NCI-H524 treated with DMSO at 0.1 percent for 48 hours (cell line): Measurements from ENCODE around the gene VIPR1.

Experiments
- DNase-seq: peaks from one replicate; lab custom pipeline; 2025; lab: John Stamatoyannopoulos, UW

Gene VIPR1

DNA sequence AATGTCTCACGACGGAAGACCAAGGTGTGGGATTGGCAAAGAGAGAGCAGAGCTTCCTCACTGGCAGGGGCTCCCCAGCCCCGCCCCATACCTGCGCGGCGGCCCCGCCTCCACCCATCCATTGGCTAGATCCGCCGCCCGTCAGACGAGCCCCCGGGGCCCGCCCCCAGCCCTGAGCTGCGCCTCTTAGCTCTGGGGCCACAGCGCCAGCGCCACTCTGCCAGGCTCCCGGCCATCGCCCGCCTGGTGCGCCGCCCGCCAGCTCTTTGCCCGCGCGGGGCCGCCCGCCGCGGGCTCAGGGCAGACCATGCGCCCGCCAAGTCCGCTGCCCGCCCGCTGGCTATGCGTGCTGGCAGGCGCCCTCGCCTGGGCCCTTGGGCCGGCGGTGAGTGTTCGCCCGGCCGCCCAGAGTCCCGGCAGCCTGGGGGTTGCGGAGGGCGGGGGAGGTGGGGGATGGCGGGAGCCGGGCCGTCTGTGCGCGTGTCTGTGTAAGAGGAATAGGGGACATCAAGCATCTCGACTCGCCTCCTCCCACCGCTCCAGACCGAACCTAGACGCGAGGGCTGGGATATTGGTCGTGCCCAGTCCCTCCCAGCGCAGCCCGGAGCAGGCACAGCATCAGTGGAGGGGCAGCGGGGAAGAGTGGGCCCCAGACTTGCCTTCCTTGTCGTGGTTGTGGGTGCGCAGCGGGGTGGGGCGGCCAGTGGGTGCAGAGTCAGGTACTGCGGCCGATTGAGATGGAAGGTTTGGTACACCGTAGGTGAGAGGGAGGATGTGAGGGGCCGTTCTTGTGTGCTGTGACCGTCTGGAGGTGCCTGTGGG, at the start of gene VIPR1:
VIPR1 (plus strand) TSS at position 215 of the 822 bp plus-strand sequence; CDS start at position 308, 93 bp downstream.
- DNase-seq, result peak; percentile 26

DNA sequence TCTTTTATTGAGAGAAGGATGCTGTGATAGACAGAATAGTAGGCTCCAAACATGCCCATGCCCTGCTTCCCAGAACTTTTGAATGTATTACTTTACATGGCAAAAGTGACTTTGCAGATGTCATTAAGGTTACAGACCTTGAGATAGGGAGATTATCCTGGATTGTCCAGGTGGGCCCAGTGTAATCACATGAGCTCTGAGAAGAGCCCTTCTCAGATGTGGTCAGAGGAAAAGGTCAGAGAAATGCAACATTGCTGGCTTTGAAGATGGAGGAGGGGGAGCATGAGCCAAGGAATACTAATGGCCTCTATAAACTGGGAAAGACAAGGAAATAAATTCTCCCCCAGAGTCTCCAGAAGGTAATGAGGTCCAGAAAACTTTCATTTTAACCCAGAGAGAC, 46.2 kb upstream of the VIPR1 start:
- DNase-seq, result no peak

GRCh38 chr3:42459151-42459550, 43.3 kb upstream of the VIPR1 start:
- DNase-seq, result no peak

GRCh38 chr3:42461762-42462161, 40.7 kb upstream of the VIPR1 start:
- DNase-seq, result no peak

DNA sequence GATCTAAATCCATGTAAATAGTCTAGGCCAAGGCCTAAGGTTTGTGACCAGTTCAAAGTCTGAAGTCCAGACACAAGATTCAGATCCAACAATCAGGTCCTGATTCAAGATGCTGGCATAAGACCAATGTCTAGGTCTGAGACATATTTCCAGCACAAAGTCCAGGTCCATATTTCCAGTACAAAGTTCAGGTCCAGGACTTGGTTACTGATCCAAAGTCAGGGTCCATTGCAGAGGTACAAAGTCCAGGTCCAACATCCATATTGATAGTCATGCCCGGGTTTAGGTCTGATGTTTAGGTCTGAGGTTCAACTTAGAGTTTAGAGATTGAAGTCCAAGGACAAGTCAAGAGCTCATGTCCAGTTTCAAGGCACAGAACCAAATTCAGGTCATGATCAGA, 39.4 kb upstream of the VIPR1 start:
- no peak for DNase-seq

GRCh38 chr3:42468111-42468510, 34.3 kb upstream of the VIPR1 start:
- DNase-seq, result no peak

DNA sequence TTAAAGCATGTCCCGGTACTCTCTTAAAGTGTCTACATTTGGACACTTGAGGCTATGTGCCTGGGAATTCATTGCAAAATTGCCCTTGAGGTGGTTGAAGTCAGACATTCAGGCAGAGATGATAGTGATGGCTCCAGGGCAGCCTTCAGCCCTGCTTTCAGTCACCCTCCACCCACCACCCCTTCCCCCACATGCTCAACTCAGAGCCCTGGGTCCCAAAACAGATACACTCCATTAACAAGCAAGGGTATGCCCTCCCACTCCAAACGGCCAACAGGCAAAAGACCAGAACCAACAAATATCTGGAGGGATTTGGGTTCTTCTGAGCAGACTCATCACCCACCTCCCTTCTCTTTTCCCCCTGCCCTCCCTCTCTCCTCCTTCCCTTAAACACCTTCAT, 29.9 kb upstream of the VIPR1 start:
- no peak for DNase-seq

DNA sequence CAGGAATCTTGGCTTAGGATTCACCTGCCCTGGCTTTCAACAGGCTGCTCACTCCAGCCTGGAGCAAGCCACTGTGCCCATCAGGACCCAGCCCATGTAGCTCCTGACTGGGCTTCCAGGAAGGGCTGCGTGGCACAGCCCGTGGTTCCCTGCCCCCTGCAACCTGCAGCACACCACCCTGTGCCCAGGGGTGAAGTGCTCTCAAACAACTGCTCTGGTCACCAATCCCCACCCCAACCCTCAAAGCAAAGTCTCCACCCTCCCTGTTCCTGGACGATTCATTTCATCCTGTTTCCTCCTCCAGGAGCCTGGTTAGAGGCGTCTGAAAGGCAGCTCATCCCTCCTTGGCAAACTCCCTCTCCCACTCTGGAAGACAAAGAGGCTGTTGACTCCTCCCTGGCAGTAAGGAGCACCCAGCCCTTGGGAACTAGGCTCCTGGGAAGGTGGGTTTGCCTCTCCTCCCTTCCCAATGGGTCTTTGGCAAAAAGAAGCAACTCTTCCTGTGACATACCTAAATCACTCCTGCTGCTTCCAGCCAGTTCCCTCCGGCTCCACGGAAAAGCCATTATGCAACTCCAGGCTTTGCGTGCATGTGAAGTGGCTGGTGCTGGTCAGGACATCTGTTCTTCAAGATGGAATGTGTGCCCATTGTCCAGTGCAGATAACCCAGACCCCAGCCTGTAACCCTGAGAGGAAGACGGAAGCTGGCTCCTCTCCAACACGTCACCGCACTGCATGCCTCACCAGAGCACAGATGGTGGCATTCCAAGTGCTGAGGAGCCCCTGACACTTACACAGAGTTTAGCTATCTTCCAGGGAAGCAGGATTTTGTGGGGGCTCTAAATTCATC, 29.1 kb upstream of the VIPR1 start:
- DNase-seq, result peak; percentile 66

DNA sequence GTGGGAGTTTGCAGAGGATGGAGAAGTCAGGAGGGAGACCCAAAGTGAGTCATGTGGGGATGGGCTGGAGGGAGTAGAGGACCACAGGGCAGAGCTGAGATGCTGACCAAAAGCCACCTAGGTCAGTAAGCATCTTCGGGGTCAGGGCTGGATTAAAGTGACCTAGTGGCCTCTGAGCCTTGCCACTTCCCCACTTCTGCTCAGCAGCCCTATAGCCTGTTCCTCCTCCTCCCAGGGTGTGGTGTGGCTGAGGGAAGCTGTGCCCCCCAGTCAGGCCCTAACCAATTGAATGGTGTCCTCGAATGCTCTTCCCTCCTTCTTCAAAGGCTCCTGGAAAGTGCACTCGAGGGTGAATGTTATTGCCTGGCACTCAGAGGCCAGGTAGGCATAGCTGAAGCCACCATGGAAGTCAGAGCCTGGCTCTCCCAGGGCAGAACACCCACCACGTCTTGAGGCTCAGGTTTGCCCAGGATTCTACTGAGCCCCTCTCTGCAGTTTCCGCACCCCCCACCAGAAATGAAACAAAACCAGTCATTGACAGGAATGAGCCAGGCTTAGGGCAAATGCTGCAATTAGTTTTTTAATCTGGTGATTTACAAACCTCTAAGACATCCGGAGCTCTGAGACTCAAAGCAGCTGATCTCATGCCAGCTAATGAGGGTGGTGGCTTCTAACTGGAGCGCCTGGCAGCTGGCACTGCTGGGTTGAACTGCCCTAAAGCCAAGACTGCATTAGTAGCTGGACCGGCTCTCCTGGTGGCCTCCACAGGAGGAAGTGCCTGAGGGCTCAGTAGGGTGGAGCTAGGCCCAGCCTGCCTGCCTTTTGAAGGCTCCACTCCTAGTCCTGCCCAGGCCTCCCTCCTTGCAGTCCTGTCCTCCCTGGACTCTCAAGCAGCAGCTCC, 26.0 kb upstream of the VIPR1 start:
- no peak for DNase-seq

GRCh38 chr3:42477696-42478095, 24.7 kb upstream of the VIPR1 start:
- no peak for DNase-seq

DNA sequence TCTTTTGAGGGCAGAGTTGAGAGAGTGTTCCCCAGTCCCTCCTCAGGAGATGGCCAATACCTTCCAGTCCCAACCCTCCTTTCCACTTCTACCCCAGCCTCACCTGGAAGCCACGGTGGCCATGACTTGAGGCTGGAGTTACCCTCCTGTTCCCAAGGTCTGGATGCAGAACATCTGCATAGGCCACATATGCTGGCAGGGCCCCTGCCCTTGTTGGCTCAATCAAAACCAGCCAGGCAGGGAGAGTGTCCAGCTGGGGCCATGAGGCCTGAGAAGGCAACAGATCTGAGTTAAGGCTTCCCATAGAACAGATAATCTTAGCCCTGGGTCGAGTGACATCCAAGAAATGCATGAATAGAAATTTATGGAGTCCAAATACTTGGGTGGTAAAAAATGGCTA, 23.6 kb upstream of the VIPR1 start:
- DNase-seq, result no peak

DNA sequence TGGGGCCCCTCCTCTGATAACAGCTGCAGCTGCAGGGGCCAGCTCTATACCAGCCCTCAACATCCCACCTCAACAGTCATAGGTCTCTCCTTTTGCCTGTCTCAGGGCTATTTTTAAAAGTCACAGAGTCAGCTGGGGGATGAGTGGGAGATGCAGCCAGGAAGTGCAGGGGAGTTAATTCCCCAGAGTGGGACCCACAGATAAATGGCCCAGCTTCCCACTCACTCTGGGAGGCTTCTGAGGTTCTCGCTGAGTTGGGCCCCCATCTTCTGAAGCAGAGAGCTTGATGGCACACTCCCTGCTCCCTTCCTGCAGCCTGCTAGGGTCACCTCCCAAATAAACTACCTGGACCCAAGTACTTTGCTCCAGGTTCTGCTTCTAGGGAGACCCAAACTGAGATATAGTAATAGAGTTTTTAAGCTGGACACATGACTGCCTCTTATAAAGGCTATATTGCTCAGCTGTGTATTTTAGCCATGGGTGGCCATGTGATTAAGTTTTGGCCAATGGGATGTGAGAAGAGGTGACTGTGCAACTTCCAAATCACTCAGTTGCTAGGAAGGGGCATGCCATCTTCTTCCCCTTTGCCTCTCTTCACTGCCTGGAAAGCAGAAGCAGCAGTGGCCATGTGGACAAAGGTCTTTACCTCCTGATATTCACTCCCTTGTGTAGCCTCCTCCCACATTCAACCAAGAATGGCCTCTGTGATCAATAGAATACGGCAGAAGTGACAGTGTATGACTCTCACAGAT, 15.5 kb upstream of the VIPR1 start:
- no peak for DNase-seq

DNA sequence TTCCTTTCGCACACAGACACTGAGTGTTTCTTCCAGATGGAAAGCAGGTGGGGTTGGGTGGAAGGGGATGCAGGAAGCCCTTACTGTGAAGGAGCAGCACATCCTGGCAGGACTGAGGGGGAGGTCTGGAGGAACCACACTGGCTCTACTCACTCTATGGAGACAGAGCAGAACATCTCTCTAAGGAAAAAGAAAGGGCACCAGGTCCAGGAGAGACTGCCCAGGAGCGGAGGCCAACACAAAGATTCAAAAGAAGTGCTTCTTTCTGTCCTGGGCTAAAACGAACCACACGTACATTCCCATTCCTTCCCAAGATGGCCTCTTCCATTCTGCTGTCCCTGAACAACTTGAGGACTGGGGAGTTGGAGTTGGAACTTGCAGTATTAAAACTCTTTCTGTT, 13.8 kb upstream of the VIPR1 start:
- no peak for DNase-seq

DNA sequence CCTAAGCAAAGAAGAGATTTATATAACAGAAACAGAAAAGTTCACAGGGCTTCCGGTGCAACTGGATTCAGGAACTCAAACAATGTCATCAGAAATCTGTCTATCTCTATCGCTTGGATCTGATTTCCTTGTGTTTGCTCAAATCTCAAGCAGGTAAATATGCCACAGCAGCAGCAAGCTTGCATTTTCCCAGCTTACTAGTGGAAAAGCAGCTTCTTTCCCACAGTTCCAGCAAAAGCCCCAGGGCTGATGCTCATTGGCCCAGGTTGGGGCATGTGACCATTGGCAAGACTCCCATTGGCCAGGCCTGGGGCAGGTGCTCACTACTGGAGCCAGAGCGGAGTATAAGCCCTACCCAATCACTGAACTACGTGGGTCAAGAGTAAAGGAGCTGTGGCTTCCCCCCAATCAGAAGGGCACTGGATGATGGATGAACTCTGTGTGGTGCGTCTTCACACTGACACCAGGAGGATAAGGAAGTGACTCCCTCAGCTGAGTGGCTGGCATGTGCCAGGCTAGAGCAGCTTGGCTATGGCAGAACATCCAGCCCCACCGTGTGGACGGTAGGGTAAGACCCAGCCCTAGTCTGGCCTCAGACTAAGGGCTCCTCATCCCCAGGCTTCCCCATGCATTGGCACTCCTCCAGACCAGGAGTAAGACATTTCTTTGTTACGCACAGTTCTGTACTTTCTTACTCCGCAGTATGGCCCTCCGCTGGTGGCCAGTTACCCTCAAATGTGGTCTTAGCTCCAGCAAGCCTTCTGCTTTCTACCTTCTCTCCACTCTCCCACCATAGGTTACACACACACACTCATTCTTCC, 13.1 kb upstream of the VIPR1 start:
- DNase-seq, result no peak

GRCh38 chr3:42489937-42490227, 12.6 kb upstream of the VIPR1 start:
- no peak for DNase-seq

- no peak for DNase-seq
Measured at GRCh38 chr3:42490243-42490642, 12.2 kb upstream of the VIPR1 start.

DNA sequence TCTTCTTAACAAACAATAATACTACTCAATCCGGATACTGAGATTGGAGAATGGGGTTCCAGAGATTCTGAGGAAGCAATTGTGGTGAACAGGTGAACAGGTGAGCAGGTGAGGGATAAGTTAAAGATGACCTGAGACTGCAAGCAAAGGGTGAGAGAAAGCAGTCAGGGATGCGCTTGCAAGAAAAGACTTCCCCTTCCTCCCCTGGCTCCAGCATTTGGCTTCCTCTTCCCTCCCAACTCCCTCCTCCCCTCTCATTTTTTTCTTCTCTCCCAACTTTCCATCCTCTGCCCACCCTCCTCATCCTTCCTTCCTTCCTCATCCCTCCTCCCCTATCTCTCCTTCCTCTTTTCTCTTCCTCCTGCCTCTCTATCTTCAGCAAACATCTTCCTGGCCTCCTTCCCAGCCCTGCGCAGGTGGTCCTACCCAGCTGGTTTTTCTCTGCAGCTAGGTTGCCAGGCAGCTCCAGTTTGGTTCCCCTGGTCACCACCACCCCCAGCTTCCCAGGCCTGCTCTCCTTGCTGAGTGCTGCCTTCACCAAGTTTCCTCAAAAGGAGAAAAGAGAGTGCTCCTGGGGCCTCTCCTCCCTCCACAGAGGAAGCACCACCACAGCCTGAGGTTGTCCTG, 10.4 kb upstream of the VIPR1 start:
- DNase-seq, result no peak

GRCh38 chr3:42492508-42493080, 9.8 kb upstream of the VIPR1 start:
- no peak for DNase-seq

DNA sequence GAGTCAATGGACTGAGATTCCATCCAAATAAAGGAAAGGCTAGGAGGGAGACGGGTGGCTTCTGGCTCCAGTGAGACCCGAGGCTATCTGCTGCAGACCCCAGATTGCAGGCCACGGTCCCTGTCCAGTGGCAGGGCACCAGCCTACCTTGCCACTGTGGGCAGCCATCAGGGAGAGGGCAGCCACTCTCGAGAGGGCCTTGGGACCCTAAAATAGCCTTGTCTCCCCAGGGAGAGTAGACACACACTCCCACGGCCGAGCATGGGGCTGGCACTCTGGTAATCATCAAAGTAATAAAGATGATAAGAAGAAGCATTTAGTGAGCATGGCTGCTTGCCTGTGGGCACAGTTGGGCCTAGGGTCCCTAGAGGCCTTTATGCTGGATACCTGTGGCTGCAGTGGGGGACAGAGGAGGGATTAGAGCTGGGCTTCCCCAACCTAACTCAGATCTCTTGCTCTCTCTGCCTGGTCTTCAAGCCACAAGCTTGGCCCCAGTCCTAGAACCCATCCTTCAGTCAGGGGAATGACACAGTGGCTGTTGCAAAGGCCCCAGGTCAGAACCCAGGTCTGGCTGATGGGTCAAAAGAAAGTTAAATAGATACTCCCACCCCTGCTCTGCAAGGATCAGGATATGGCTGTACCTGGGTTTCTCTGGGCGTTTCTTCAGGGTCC, 9.2 kb upstream of the VIPR1 start:
- no peak for DNase-seq

GRCh38 chr3:42493798-42494151, 8.7 kb upstream of the VIPR1 start:
- DNase-seq, result no peak
